Activated T-helper 1 cell treated with anti-CD3 and anti-CD28 coated beads, Interleukin-12 subunit alpha, Interleukin-12 subunit beta, Interleukin-2, Interleukin-4 antibody, amounts not matched to agents 30 ng/mL and 10 ng/mL and 1 ng/mL, durations not matched to agents 14 hours and 24 hours and 36 hours (primary cell): ENCODE data around the gene PLXNA3. TPM values are rescaled to one million over a fixed set of nuclear protein-coding genes. Genes with fewer than 3 reads are reported as not detected.

Experiments
- DNase-seq: peaks from one replicate; pipeline ENCODE4 v3.0.0; 2021; ENCODE audit warnings: low spot score
- H3K27ac Mint-ChIP-seq: one replicate; pipeline ENCODE4 v1.8.0; 2021; ENCODE audit warnings: mild to moderate bottlenecking, mixed read lengths
- H3K27me3 Mint-ChIP-seq: one replicate; pipeline ENCODE4 v1.8.0; 2022; ENCODE audit warnings: mild to moderate bottlenecking, moderate library complexity, mixed read lengths; ENCODE audit not compliant: insufficient read depth
- H3K36me3 Mint-ChIP-seq: one replicate; pipeline ENCODE4 v1.8.0; 2021; ENCODE audit warnings: low read depth, mixed read lengths
- H3K4me1 Mint-ChIP-seq: one replicate; pipeline ENCODE4 v1.8.0; 2021; ENCODE audit warnings: low read depth, mixed read lengths
- H3K4me3 Mint-ChIP-seq: one replicate; pipeline ENCODE4 v1.8.0; 2021; ENCODE audit warnings: mild to moderate bottlenecking, moderate library complexity, mixed read lengths
- H3K9me3 Mint-ChIP-seq: one replicate; pipeline ENCODE4 v1.8.0; 2021; ENCODE audit warnings: mixed read lengths
- intact Hi-C: fragments of 100-400 bp; cut with micrococcal nuclease; formaldehyde crosslinking; loops from one replicate; pipeline ENCODE4 v1.15.1; 2024
- total RNA-seq: library from RNA; stranded (reverse); gene quantifications from 2 replicates; pipeline ENCODE4 v1.2.3, GENCODE V29; 2022

The PLXNA3 gene
- total RNA-seq, 1 donor from 2014 or later, result 45.4 TPM

DNA sequence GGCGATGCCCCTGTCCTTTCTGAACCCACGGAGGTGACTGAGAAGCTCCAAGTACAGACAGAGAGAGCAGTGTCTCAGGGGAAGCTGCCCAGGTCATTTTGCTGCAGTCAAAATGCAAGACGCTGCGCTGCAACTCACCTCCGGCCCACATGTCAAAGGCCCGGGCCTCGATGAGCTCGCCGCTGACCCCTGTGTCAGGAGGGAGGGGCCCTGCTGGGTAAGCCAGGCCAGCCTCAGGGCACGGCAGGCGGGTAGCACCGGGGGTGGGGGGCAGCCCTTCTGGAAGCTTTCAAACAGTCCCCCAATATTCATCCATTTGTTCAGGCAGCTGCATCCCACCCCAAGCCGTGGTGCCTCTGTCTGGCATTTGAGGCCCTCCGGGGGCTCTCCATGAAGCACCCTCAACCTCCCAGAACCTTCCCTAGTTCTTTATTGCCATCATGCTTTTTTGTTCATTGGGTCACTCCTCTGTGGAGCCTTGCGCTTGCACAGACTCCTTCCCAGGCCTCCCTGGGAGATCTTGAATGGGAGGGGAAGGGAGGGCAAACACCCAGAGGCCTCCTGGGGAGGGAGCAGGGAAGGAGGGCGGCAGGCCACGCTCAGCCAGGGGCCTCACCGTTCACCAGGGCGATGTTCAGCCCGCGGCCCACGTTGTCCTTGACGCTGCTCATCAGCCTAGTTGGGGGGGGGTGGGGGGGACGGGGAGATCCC, 49.7 kb downstream of the PLXNA3 start:
- H3K36me3 Mint-ChIP-seq, result peaks cover 24% of the 10 kb centered on the region
- no peak overlapping the region for H3K4me3 Mint-ChIP-seq
- H3K9me3 Mint-ChIP-seq, result no peaks in the 10 kb centered on the region
- H3K27me3 Mint-ChIP-seq, result no peaks in the 10 kb centered on the region
- intact Hi-C loops, result no loop called here
- H3K4me1 Mint-ChIP-seq, result peaks cover 14% of the 10 kb centered on the region
- H3K27ac Mint-ChIP-seq, result no peak overlapping the region
- DNase-seq, result no peak

DNA sequence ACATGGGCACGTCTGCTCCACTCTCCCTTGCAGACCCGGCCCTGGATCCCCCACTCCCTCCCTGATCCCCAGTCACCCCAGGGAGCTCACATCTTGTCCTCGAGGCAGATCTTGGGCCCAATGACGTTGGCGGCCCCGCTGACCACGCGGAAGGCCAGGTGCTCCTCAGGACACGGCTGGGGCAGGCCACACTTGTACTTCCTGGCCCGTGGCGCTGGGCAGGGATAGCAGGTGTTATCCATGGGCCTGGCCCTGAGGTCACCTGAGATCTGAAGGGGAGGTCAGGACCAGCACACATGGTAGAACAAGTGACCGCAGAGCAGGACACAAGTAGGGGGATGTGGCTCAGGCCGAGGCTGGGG, 50.3 kb downstream of the PLXNA3 start:
- Mint-ChIP-seq H3K4me1 (peaks cover 14% of the 10 kb centered on the region), H3K27me3 (no peaks in the 10 kb centered on the region), H3K4me3 (no peak overlapping the region), H3K36me3 (peaks cover 24% of the 10 kb centered on the region), H3K9me3 (no peaks in the 10 kb centered on the region), H3K27ac (no peak overlapping the region)
- intact Hi-C loops, result no loop called here
- no peak for DNase-seq

DNA sequence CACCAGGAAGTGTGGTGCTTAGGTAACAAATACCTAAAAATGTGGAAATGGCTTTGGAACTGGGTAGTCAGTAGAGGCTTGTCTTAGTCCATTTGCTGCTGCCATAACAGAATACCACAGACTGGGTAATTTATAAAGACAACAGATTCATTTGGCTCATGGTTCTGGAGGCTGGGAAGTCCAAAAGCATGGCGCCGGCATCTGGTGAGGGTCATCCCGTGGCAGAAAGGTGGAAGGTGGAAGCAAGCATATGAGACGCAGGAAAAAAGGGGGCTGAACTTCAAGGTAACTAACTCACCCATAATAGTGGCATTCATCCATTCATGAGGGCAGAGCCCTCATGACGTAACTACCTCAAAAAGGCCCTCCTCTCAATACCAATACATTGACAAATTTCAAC, 51.4 kb downstream of the PLXNA3 start:
- intact Hi-C loops, result no loop called here
- no peak overlapping the region for H3K27ac Mint-ChIP-seq
- no peak overlapping the region for H3K4me3 Mint-ChIP-seq
- peaks cover 28% of the 10 kb centered on the region for H3K36me3 Mint-ChIP-seq
- no peak for DNase-seq
- H3K4me1 Mint-ChIP-seq, result peaks cover 22% of the 10 kb centered on the region
- no peaks in the 10 kb centered on the region for H3K27me3 Mint-ChIP-seq
- no peaks in the 10 kb centered on the region for H3K9me3 Mint-ChIP-seq

DNA sequence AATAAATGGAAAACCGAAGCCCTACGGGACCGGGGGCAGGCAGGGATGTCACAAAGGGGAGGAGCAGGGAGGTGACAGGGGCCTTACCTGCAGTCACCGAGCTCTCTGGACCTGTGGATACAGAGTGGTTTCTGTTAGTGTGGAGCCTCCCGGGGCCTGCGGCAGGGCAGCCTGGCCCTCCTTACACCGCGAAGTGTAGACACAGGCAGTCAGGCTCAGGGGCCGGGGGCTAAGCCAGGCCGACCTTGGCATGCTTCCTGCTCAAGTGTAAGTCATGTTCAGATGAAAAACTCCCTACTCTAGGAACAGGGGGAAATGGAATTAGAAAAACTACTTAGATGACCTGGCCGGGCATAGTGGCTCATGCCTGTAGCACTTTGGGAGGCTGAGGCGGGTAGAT, 53.7 kb downstream of the PLXNA3 start:
- Mint-ChIP-seq H3K27me3 (no peaks in the 10 kb centered on the region), H3K4me3 (no peak overlapping the region)

DNA sequence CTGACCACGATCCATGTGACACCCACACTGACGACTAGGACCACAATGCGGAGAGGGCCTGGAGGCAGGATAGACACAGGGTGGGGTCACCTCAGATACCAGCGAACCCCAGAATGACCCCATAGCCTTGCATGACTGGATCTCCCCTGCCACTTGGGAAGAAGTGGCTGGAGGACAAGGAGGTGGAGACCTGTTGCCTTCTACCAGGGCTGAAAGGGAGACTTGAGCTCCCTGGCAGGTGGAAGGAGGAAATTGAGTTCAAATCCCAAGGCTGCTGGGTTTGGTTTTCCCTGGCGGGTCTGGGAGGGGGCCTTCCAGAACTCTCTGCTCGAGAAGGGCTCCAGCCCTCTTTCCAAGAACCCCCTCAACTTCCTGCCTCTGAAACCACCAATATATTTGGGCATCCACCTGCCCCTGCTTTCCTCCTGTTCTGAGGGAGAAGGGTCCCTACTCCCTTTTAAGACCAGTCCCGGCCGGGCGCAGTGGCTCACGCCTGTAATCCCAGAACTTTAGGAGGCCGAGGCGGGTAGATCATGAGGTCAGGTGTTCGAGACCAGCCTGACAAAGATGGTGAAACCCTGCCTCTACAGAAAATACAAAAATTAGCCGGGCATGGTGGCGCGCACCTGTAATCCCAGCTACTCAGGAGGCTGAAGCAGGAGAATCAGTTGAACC, 54.9 kb downstream of the PLXNA3 start:
- H3K36me3 Mint-ChIP-seq, result peaks cover 27% of the 10 kb centered on the region
- no peaks in the 10 kb centered on the region for H3K27me3 Mint-ChIP-seq
- no peak overlapping the region for H3K27ac Mint-ChIP-seq
- no peak for DNase-seq
- intact Hi-C loops, result loop anchor here (10.0 kb wide), 1 partner anchor 538 kb away; the partner anchor contains the start of genes HCFC1 and TMEM187
- no peaks in the 10 kb centered on the region for H3K9me3 Mint-ChIP-seq
- H3K4me1 Mint-ChIP-seq, result peaks cover 34% of the 10 kb centered on the region
- no peak overlapping the region for H3K4me3 Mint-ChIP-seq

More for the DNA sequence above, 53.7 kb downstream of the PLXNA3 start:
- Mint-ChIP-seq H3K4me1 (peaks cover 32% of the 10 kb centered on the region), H3K36me3 (peaks cover 27% of the 10 kb centered on the region), H3K27ac (peak overlapping the region; percentile 23), H3K9me3 (no peaks in the 10 kb centered on the region)
- intact Hi-C loops, result loop anchor here (10.0 kb wide), 1 partner anchor 537 kb away; the partner anchor contains the start of genes HCFC1 and TMEM187
- DNase-seq, result no peak

DNA sequence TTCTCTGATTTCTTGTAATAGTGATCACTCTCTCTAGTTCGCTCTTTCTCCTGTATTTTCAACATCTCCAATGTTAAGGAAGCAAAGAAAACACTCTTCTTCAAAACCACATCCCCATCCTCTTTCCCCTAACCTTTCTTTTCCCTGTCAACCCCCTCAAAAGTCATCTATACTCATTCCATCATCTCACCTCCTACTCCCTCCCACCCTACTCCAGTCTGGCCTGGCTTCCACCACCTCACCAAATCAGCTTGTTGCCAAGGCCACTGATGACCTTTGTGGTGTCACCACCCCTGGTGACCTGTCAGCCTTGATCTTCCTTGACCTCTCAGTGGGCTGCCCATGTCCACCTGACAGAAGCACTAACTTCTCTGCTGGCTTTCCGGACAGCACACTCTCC, 55.6 kb downstream of the PLXNA3 start:
- peaks cover 34% of the 10 kb centered on the region for H3K4me1 Mint-ChIP-seq
- DNase-seq, result no peak
- peak overlapping the region; percentile 84 for H3K27ac Mint-ChIP-seq
- H3K36me3 Mint-ChIP-seq, result peaks cover 23% of the 10 kb centered on the region
- peak overlapping the region; percentile 75 for H3K4me3 Mint-ChIP-seq
- no peaks in the 10 kb centered on the region for H3K27me3 Mint-ChIP-seq
- no peaks in the 10 kb centered on the region for H3K9me3 Mint-ChIP-seq
- intact Hi-C loops, result loop anchor here (10.0 kb wide), 1 partner anchor 539 kb away; the partner anchor contains the start of genes HCFC1 and TMEM187

DNA sequence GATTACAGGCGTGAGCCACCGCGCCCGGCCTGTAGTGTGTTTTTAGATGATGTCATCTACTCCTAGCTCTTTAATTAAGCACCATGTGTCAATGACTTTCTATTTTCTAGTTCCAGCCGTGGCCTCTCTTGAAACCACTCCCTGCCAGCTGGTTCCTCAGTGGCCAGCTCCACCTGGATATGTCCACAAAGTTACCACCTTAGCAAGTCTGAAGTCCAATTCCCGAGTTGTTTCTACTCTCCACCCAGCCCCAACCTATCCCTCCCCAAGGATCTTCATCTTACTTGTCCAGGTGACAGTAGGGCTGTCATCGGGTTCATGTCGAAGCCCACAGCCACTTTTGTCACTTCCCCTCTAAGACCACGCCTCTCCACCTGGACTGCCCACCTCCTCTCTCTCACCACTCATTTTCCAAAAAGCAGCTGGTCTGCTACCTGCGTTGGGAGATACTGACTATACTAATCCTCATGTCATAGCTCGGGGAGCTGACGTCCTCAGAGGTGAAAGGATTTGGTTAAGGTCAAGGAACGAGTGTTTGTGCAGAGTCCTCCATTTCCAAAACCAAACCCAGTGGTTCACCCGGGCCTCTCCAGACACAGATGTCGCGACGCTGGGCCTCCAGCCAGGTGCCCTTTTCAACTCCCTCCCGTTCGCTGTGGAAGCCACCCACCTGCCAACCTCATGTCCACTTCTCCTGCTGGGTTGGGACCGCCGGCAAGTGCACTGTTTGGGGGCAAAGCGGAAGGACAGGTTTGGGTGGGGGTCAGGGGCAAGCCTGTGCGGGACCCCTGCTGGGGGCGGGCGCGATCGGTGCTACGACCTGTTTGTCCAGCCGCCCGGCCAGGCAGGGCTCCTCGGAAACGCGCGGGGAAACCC, 57.2 kb downstream of the PLXNA3 start:
- peaks cover 34% of the 10 kb centered on the region for H3K4me1 Mint-ChIP-seq
- no peaks in the 10 kb centered on the region for H3K27me3 Mint-ChIP-seq
- peak; percentile 4 for DNase-seq
- intact Hi-C loops, result loop anchor here (10.0 kb wide), 1 partner anchor 541 kb away; the partner anchor contains the start of genes HCFC1 and TMEM187
- H3K9me3 Mint-ChIP-seq, result no peaks in the 10 kb centered on the region
- H3K36me3 Mint-ChIP-seq, result peaks cover 10% of the 10 kb centered on the region
- H3K27ac Mint-ChIP-seq, result peak overlapping the region; percentile 51
- H3K4me3 Mint-ChIP-seq, result peak overlapping the region; percentile 81

DNA sequence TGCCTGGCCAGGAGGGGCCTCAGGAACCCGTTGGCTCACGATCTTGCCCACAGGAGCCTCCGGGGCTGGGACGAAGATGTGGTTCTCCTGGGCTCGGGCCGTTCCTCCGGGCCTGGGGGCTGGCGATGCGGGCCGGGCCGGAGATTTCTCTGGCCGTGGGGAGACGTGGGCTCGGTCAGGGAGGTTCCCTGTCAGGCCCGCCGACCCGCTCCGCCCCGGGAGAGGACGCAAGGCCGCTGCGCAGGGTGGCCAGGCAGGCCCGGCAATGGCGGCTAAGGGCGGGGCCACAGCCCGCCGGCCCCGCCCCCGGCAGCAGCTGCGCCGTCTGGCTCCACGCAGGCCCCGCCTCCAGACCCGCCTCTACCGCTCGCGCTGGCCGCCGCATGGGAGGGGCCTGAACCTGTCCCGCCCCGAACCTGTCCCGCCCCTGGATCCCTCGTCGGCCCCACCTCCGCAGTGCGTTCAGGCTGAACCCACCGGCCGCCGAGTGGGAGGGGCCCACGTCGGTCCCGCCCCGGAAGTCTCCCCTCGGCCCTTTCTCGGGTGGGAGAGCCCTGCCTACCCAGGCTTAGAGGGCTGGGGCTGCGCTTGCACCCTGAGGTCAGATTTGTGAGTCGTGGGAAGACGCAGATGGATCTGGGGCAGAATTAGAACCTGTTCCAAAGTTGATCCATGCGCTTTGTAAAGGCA, 58.0 kb downstream of the PLXNA3 start, which contains the start of gene FAM3A:
FAM3A (minus strand) TSS at position 267 of the 690 bp plus-strand sequence. CDS start 460 bp downstream, outside the sequence.
- H3K4me1 Mint-ChIP-seq, result peaks cover 28% of the 10 kb centered on the region
- H3K27ac Mint-ChIP-seq, result peak within 1 kb of the TSS; percentile 91
- peak within 1 kb of the TSS; percentile 87 for H3K4me3 Mint-ChIP-seq
- DNase-seq, result peak; percentile 87
- intact Hi-C loops, result loop anchor here (1.0 to 10.0 kb wide), 6 partner anchors 26 to 541 kb away; partner anchors contain the start of genes ATP6AP1, HCFC1, IKBKG and LAGE3
- no peaks in the 10 kb centered on the region for H3K27me3 Mint-ChIP-seq
- H3K9me3 Mint-ChIP-seq, result no peaks in the 10 kb centered on the region
- H3K36me3 Mint-ChIP-seq, result peaks cover 6% of the 10 kb centered on the region

DNA sequence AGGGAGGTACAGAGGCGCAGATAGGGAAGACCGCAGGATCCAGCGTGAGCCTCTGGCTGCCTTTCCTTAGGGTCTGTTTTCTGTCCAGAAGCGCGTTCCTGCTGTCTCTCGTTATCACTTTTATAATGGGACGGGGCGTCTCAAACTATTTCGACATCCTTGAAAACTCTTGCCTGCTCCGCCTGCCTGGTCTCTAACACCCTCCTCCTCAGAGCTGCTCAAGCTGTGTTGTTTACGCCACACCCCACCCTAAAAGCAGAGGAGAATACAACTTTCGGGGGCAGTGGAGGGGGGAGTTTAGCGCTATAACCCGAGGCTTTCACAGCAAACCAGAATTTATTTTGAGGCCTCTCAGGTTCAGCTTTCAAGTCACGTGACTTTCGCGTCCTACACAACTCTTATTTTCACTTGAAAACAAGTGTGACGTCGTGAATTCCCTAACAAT, 58.6 kb downstream of the PLXNA3 start:
- Mint-ChIP-seq H3K27ac (peak overlapping the region; percentile 91), H3K4me3 (peak overlapping the region; percentile 87), H3K9me3 (no peaks in the 10 kb centered on the region), H3K27me3 (no peaks in the 10 kb centered on the region), H3K36me3 (peaks cover 5% of the 10 kb centered on the region), H3K4me1 (peaks cover 23% of the 10 kb centered on the region)
- no peak for DNase-seq
- intact Hi-C loops, result loop anchor here (1.0 to 10.0 kb wide), 6 partner anchors 26 to 542 kb away; partner anchors contain the start of genes ATP6AP1, HCFC1, IKBKG and LAGE3

DNA sequence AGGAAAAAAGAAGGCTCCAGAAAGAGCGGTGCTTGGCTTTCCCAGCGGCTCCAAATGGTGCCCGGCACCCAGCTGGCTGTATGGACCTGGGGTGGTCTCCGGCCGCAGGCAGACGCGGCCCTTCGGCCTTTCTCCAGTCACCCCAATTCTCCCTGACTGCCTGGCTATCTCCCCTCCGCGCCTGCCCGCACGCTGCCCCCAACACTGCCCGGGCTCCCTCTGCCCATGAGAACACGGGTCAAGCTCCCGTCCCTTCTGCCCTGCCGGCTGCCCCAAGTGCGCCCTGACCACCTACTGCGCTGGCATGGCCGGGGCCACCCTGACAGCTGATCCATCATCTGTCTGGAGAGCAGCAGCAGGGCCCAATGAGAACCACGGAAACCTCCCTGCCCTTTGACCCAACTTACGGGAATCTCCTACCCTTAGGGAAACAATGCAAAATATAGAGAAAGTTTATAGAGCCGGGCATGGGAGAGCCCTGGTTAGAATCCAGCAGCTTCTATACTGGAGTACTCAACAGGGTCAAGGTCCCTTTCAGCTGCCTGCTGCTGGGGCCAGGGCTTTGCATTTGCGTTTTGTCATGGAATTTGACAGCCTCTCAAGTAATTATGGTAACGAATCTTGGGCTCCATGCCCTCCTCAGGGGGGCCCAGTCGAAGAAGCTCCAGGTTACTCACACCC, 59.2 kb downstream of the PLXNA3 start:
- Mint-ChIP-seq H3K27me3 (no peaks in the 10 kb centered on the region), H3K36me3 (peaks cover 5% of the 10 kb centered on the region), H3K4me3 (peak overlapping the region; percentile 87), H3K4me1 (peaks cover 20% of the 10 kb centered on the region), H3K27ac (no peak overlapping the region), H3K9me3 (no peaks in the 10 kb centered on the region)
- intact Hi-C loops, result loop anchor here (2.0 to 10.0 kb wide), 2 partner anchors 88 to 542 kb away; partner anchors contain the start of genes ATP6AP1, HCFC1 and TMEM187
- no peak for DNase-seq

DNA sequence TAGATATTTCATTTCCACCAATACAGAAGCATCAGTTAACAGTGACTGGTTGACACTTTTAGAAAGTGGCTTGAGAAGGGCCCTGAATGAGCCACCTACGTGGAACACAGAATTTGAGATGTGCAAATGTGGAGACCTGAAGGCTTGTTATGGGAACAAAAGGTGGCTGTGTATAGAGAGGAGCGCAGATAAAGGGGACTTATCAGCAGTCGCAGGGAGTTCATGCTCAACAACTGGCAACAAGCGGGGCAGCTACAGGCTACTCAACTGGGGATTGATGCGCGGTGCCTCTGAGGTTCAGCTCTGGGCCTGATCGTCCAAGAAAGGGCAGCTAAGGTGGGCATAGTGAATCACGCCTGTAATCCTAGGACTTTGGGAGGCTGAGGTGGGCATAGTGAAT, 61.3 kb downstream of the PLXNA3 start:
- peaks cover 12% of the 10 kb centered on the region for H3K4me1 Mint-ChIP-seq
- no peak for DNase-seq
- H3K9me3 Mint-ChIP-seq, result no peaks in the 10 kb centered on the region
- H3K36me3 Mint-ChIP-seq, result no peaks in the 10 kb centered on the region
- no peak overlapping the region for H3K27ac Mint-ChIP-seq
- intact Hi-C loops, result loop anchor here (10.0 kb wide), 1 partner anchor 545 kb away; the partner anchor contains the start of genes HCFC1 and TMEM187
- no peak overlapping the region for H3K4me3 Mint-ChIP-seq
- H3K27me3 Mint-ChIP-seq, result no peaks in the 10 kb centered on the region
